Cardiac fibroblast (primary cell): ENCODE measurements around the gene CALHM3.

Experiments
- DNase-seq, 2 donors: peaks; one replicate each; pipeline versions ENCODE4 v3.0.0 to v3.0.0-alpha.2; 2010; ENCODE audit warnings: low read depth in 2 of 2
- H3K4me3 ChIP-seq, 2 donors: replicated peaks in 1 of 2; 1 replicate in 1 of 2; 2 replicates in 1 of 2; pipeline ENCODE4 v1.5.1; 2011; ENCODE audit warnings: low read depth in 2 of 2, low read length in 2 of 2, mild to moderate bottlenecking in 2 of 2, moderate library complexity in 1 of 2
- CTCF ChIP-seq: IDR thresholded peaks from one replicate; pipeline ENCODE4 v1.5.1; 2011; ENCODE audit warnings: low read depth, mild to moderate bottlenecking, low read length, inconsistent platforms

CALHM3 gene

GRCh38 chr10:103457176-103457712 lies 21.8 kb downstream of the CALHM3 start:
- TF ChIP-seq CTCF: no peak
- H3K4me3 ChIP-seq: no peak overlapping the region
- no peak for DNase-seq

GRCh38 chr10:103456074-103456660 lies 22.9 kb downstream of the CALHM3 start:
- no peak for TF ChIP-seq CTCF
- H3K4me3 ChIP-seq: no peak overlapping the region
- DNase-seq: no peak

DNA sequence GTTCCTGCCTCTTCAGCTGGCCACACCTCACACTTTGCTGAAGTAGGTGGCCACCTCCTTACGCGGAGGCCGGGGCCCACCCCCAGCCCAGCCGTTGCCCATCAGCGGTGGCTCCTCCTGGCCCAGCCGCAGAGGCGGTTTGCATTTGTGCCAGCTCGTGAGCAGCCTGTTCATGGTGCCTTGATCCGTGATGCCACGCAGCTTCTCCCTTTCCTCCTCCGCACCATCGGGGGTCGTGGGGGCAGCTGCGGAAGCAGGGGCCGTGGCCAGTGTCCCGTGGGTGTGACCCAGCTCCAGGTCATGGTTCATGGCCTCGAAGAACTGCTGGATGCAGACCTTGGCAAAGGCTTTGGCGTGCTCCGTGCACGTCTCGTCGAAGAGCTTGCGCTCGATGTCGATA lies 23.8 kb downstream of the CALHM3 start:
- no peak for TF ChIP-seq CTCF
- DNase-seq: no peak
- no peak overlapping the region for H3K4me3 ChIP-seq

DNA sequence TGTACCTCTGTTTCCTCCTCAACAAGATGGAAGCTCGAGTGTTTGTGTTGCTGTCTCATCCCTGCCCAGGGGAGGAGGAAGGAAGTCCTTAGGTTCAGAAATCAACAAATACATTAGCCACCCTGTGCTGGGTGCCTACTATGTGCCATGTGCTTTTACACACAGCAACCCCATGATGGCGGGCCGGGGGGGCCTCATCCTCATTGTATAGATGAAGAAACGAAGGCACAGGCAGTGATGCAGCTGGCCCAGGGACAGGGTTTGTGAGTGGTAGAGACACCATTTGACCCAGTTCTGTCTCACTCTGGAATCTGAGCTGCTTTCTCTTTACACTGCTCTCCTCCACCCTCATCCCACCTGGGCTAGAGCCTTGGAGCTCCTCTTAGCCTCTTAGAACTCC lies 25.0 kb downstream of the CALHM3 start:
- H3K4me3 ChIP-seq: no peak overlapping the region
- no peak for TF ChIP-seq CTCF
- DNase-seq: no peak

DNA sequence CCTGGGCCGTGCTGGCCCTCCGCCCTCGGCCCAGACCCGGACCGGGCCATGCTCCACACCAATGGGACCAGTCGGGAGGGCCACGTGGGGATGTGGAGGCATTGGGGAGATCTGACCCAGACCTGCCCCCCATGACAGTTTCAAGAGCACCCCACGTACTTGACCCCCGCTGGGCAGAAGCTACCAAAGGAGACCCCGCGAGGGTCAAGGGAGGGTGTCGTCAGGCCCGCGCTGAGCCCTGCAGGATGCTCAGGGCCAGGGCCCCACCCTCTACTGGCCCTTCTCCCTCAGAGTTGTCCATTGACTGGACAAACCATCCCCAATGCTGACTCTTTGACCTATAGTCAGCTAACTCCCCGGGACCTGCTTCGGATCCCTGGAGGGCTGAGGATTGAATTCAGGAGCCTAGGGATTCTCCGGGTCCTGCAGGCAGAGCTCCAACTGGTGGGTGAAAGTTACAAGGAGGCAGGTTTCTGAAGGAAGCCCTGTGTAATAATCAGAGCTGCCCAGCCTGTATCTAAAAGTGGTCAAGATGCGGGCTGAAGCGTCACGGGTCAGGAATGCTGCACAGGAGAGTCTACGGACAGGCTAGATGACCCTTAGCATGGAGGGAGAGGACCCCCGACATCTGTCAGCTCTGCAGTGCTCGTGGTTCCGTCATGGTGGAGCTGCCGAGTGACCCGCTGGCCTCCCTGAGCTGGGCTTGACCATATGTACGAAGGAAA lies 26.4 kb downstream of the CALHM3 start:
- no peak for DNase-seq
- TF ChIP-seq CTCF: no peak
- peak overlapping the region; percentile 70 to 85 for H3K4me3 ChIP-seq

DNA sequence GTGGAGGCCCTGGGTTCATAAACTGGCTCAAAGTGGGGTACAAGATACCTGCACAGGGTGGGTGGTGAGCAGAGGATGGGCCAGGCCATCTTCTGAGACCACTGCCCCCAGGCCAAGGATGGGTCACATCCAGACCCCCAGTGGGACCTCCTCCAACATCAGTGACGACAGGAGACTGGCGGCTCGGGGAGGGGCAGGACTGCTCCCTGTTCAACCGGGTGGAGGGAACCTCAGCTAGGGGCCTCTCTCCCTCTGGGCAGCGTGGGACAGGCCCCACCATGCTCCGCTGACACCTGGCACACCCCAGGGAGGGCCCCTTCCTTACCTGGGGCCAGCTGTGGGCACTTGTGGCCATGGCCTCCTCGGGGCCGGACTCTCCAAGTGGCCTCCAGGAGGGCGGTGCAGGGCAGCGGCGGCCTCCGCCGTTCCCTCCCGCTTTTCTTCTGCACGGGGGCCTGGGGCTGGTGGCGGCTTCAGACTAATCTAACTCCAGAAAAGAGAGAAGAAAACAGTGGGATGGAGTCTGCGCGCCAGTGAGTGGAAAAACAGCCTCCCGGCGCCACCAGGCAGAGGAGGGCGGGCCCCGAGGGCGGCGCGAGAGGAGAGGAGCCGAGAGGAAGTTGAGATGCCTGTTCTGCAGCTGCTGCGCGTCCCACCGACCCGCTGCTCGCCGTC lies 27.1 kb downstream of the CALHM3 start, which contains the start of gene CALHM2:
Gene CALHM2 (minus strand): TSS at position 540 of the 675 bp plus-strand sequence. CDS start 2,429 bp downstream, outside the sequence.
- peak; percentile 50 to 63 for DNase-seq
- TF ChIP-seq CTCF: no peak

More for the DNA sequence above, 27.1 kb downstream of the CALHM3 start, which contains the start of gene CALHM2:
- H3K4me3 ChIP-seq: peak within 1 kb of the TSS; percentile 70 to 85
